Tibial artery (tissue), 4 donors: ENCODE data around the gene RAET1E.
A peak's percentile ranks its signal among the peaks of the same experiment; 100 is the strongest.

Experiments
- DNase-seq, 2 donors: peaks; one replicate each; pipeline ENCODE4 v3.0.0-alpha.2; 2019
- H3K27ac ChIP-seq, 2 donors: fragments of 200-600 bp; sonication (generic) in 1 of 2; 1 replicate in 1 of 2; 2 replicates in 1 of 2; pipeline ENCODE4 v1.5.1; 2018 to 2019; ENCODE audit warnings: mild to moderate bottlenecking in 1 of 2
- H3K27me3 ChIP-seq, 2 donors: fragments of 200-600 bp; sonication (generic) in 1 of 2; one replicate each; pipeline versions ENCODE4 v1.5.1 to v1.6.0; 2016 to 2019
- H3K36me3 ChIP-seq, 3 donors: fragments of 200-600 bp; sonication (generic) in 2 of 3; one replicate each; pipeline ENCODE4 v1.5.1; 2016 to 2019; ENCODE audit warnings: mild to moderate bottlenecking in 2 of 3
- H3K4me1 ChIP-seq, 4 donors: fragments of 200-600 bp; sonication (generic) in 2 of 4; 1 replicate in 3 of 4; 2 replicates in 1 of 4; pipeline ENCODE4 v1.5.1; 2016 to 2019
- H3K4me3 ChIP-seq, 2 donors: fragments of 200-600 bp; sonication (generic) in 1 of 2; 1 replicate in 1 of 2; 2 replicates in 1 of 2; pipeline ENCODE4 v1.5.1; 2018 to 2019; ENCODE audit warnings: mild to moderate bottlenecking in 2 of 2
- H3K9me3 ChIP-seq, 3 donors: fragments of 200-600 bp; sonication (generic) in 1 of 3; one replicate each; pipeline ENCODE4 v1.5.1; 2016 to 2019
- intact Hi-C: fragments of 100-400 bp; cut with DNase I; formaldehyde crosslinking; loops from one replicate; pipeline ENCODE4 v1.15.0; 2023; ENCODE audit warnings: low total_unique reads
- TF ChIP-seq, protein P1 (sequence below), 2 experiments: fragments of 200-600 bp in 1 of 2; fragments of 450-650 bp in 1 of 2; IDR thresholded peaks; one replicate each; pipeline ENCODE4 v1.5.1; 2017 to 2019; ENCODE audit warnings: antibody characterized with exemption in 2 of 2, mild to moderate bottlenecking in 1 of 2, moderate library complexity in 1 of 2

Gene RAET1E

DNA sequence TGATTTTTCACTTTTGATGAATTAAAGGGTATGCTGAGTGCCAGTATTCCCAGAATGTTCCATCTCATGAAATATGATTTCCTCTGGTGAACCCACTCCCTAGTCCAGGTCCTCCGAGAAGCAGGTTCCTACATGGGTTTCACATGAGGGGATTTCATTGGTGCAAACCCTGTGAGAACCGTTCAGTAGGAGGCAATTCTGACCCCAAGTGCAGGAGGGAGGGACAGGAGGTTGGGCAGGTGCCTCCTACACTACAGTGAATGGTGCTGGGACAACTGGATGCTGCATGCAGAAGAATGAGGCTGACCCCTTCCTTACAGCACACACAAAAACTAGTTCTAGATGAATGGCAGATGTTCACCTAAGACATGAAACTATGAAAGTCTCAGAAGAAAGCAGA, 38.8 kb upstream of the RAET1E start:
- TF ChIP-seq, protein P1, sequence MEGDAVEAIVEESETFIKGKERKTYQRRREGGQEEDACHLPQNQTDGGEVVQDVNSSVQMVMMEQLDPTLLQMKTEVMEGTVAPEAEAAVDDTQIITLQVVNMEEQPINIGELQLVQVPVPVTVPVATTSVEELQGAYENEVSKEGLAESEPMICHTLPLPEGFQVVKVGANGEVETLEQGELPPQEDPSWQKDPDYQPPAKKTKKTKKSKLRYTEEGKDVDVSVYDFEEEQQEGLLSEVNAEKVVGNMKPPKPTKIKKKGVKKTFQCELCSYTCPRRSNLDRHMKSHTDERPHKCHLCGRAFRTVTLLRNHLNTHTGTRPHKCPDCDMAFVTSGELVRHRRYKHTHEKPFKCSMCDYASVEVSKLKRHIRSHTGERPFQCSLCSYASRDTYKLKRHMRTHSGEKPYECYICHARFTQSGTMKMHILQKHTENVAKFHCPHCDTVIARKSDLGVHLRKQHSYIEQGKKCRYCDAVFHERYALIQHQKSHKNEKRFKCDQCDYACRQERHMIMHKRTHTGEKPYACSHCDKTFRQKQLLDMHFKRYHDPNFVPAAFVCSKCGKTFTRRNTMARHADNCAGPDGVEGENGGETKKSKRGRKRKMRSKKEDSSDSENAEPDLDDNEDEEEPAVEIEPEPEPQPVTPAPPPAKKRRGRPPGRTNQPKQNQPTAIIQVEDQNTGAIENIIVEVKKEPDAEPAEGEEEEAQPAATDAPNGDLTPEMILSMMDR (IDR thresholded peaks at IDR 0.05) = no peak
- no peak overlapping the region for H3K4me3 ChIP-seq
- DNase-seq = no peak
- peaks cover 0 to 21% (median 18%) of the 10 kb centered on the region in 4 donors for H3K4me1 ChIP-seq
- no peaks in the 10 kb centered on the region for H3K9me3 ChIP-seq
- H3K36me3 ChIP-seq = no peaks in the 10 kb centered on the region
- intact Hi-C loops = no loop called here
- H3K27me3 ChIP-seq = peaks cover 19 to 90% of the 10 kb centered on the region in 2 donors
- no peak overlapping the region for H3K27ac ChIP-seq

DNA sequence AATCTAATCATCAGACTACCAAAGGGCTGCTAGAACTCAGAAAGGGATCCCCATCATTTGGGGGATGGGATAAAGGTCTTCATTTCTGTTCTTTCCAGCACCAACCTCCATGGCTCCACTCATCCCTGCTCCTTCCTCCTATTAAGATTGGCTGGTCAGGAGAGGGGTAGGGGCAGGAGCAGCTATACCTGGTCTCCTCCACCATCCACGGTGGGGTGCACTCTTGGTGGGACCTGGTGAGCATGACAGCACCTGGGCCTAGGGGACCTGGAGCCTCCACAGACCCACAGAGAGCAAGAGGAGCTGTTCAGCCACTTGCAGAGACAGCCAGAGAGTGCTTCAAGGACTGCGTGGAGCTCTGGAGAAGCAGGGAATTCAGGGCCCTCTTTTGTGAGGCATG, 37.8 kb upstream of the RAET1E start:
- Histone ChIP-seq H3K36me3 (no peaks in the 10 kb centered on the region), H3K9me3 (no peaks in the 10 kb centered on the region), H3K27ac (no peak overlapping the region), H3K4me1 (peaks cover 0 to 11% (median 10%) of the 10 kb centered on the region in 4 donors), H3K27me3 (peaks cover 19 to 89% of the 10 kb centered on the region in 2 donors), H3K4me3 (no peak overlapping the region)
- intact Hi-C loops = loop anchor here (1.0 kb wide), 1 partner anchor 82 kb away; no protein-coding TSS in a partner anchor
- TF ChIP-seq, protein P1 (IDR thresholded peaks at IDR 0.05) = no peak
- no peak for DNase-seq

DNA sequence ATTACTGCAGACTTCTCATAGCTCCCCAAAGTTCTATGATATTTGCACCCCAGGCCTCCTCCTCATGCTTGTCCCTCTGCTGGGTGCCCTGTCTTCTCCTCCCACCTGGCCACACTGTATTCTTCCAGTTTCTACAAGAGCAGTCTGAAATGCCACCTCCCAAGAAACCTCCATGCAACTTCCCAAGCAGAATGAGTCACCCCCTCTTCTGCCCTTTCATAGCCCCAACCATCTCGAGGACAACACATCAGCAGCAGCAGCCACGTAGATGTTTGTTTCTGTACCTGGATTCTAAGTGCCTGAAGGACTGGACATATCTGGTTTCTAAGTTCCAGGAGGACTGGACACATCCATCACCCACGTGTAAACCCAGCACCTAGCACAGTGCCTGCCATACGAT, 37.3 kb upstream of the RAET1E start:
- intact Hi-C loops = loop anchor here (1.0 kb wide), 1 partner anchor 82 kb away; no protein-coding TSS in a partner anchor

DNA sequence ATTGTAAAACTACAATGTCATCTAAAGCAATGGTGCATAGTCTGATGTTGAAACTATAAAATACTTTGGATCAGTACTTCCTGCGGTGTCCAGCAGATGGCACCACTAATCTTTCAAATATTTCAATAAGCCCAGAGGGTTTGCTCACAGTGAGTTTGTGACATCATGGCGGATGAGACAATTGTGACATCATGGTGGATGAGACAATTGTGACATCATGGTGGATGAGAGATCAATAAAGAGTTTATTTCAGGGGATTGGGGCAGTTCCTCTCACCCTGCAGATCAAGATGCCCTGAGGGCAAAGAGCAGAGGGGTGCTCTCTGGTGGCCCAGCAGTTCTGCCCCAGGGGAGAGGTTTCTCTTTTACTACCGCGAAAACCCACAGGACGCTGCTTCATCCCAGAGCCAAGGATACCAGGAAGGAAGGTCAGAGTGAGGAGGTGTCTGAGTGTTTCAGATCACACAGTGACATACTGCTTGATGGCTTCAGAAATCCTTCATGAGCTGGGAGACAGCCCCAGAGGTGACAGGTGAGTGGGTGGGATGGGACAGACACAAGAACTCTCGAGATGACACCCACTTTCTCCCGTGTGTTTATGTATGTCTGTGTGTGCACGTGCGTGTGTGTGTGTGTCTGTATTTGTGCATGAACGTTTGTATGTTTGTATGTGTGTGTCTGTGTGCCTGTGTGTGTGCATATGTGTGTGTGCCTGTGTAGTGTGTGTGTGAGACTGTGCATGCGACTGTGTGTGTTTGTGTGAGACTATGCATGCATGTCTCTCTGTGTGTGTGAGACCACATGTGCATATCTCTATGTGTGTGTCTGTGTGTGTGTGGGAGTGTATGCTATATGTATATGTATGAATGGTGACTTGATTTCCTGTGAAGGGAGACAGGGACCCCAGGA, 36.6 kb upstream of the RAET1E start:
- Histone ChIP-seq H3K36me3 (no peaks in the 10 kb centered on the region), H3K4me1 (peaks cover 0 to 11% (median 10%) of the 10 kb centered on the region in 4 donors), H3K4me3 (no peak overlapping the region), H3K9me3 (no peaks in the 10 kb centered on the region), H3K27me3 (peaks cover 14 to 89% of the 10 kb centered on the region in 2 donors), H3K27ac (no peak overlapping the region)
- intact Hi-C loops = loop anchor here (1.0 kb wide), 1 partner anchor 83 kb away; no protein-coding TSS in a partner anchor
- TF ChIP-seq, protein P1 (IDR thresholded peaks at IDR 0.05) = peak; percentile 79 to 88
- DNase-seq = peak in 1 of 2 donors; percentile 69

More for the DNA sequence above, 37.3 kb upstream of the RAET1E start:
- H3K27me3 ChIP-seq = peaks cover 19 to 89% of the 10 kb centered on the region in 2 donors
- peaks cover 0 to 11% (median 10%) of the 10 kb centered on the region in 4 donors for H3K4me1 ChIP-seq
- TF ChIP-seq, protein P1 (IDR thresholded peaks at IDR 0.05) = no peak
- H3K4me3 ChIP-seq = no peak overlapping the region
- no peak overlapping the region for H3K27ac ChIP-seq
- H3K9me3 ChIP-seq = no peaks in the 10 kb centered on the region
- DNase-seq = no peak
- no peaks in the 10 kb centered on the region for H3K36me3 ChIP-seq

DNA sequence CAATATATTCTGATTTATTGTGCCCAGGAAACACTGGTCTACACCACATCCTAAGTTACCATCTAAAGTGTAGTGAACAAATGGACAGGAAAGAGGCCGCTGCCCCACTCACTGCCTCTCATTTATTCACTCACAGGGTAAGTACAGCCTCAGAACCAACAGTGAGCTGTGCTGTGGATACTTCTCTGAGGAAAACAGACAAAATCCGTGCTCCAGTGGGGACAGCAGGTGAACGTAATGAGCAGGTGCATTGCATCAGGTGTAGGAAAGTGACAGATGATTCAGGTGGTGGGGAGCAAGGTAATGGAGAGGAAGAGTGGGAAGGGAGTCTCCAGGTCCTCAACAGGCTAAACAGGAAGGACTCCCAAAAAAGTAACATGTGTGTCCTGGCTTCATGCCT, 35.5 kb upstream of the RAET1E start:
- no peak overlapping the region for H3K27ac ChIP-seq
- no peaks in the 10 kb centered on the region for H3K36me3 ChIP-seq
- H3K4me3 ChIP-seq = no peak overlapping the region
- H3K27me3 ChIP-seq = peaks cover 6 to 90% of the 10 kb centered on the region in 2 donors
- H3K9me3 ChIP-seq = no peaks in the 10 kb centered on the region
- intact Hi-C loops = no loop called here
- TF ChIP-seq, protein P1 (IDR thresholded peaks at IDR 0.05) = no peak
- peaks cover 0 to 5% (median 4%) of the 10 kb centered on the region in 4 donors for H3K4me1 ChIP-seq
- no peak for DNase-seq
